OCI-LY1 (cell line): ENCODE results near the gene GLIPR1L2.

ENCODE experiments used
- EZH2 ChIP-seq: fragments of 200-600 bp; sonication (generic), shearing (Covaris generic); IDR thresholded peaks from 2 replicates; pipeline ENCODE4 v1.8.0; 2017; ENCODE audit warnings: borderline replicate concordance, mixed run types, mild to moderate bottlenecking, antibody characterized with exemption, low read length, moderate library complexity, mixed read lengths
- TF ChIP-seq, protein P1 (sequence below): fragments of 200-600 bp; sonication (generic), shearing (Covaris generic); IDR thresholded peaks from 2 replicates; pipeline ENCODE4 v1.5.1; 2017; ENCODE audit warnings: mild to moderate bottlenecking, antibody characterized with exemption, low read length, moderate library complexity, mixed read lengths

DNA sequence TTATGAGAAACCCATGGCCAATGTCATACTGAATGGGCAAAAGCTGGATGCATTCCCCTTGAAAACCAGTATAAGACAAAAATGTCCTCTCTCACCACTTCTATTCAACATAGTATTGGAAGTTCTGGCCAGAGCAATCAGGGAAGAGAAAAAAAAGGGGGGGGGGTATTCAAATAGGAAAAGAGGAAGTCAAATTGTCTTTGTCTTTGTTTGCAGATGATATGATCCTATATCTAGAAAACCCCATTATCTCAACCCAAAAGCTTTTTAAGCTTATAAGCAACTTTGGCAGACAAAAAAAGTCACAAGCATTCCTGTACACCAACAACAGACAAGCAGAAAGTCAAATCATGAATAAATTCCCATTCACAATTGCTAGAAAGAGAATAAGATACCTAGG lies 36.9 kb upstream of the GLIPR1L2 start:
- TF ChIP-seq, protein P1, sequence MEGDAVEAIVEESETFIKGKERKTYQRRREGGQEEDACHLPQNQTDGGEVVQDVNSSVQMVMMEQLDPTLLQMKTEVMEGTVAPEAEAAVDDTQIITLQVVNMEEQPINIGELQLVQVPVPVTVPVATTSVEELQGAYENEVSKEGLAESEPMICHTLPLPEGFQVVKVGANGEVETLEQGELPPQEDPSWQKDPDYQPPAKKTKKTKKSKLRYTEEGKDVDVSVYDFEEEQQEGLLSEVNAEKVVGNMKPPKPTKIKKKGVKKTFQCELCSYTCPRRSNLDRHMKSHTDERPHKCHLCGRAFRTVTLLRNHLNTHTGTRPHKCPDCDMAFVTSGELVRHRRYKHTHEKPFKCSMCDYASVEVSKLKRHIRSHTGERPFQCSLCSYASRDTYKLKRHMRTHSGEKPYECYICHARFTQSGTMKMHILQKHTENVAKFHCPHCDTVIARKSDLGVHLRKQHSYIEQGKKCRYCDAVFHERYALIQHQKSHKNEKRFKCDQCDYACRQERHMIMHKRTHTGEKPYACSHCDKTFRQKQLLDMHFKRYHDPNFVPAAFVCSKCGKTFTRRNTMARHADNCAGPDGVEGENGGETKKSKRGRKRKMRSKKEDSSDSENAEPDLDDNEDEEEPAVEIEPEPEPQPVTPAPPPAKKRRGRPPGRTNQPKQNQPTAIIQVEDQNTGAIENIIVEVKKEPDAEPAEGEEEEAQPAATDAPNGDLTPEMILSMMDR, result no peak
- TF ChIP-seq EZH2, result no peak
